ENCODE results near the gene CLVS2. TPM values are rescaled to one million over a fixed set of nuclear protein-coding genes. Genes with fewer than 3 reads are reported as not detected.

CLVS2 gene
- 0.07 to 0.27 TPM (median 0.20 TPM) in 5 replicates for total RNA-seq (2022; extraction: Qiagen RNA extraction)

GRCh38 chr6:122995921-122996793 lies at the start of gene CLVS2:
CLVS2 (plus strand) TSS chr6:122996235; CDS start chr6:122997778, 1,543 bp downstream.

Other genes starting within 250 kb of the CLVS2 start
- not detected in 5 replicates for gene FABP7, start 216.5 kb upstream of the CLVS2 start, total RNA-seq (2022; extraction: Qiagen RNA extraction)
- gene SMPDL3A, start 207.0 kb upstream of the CLVS2 start, total RNA-seq (2022; extraction: Qiagen RNA extraction) = 3.1 to 4.1 TPM (median 3.3 TPM) in 5 replicates

Measured in A549 treated with dexamethasone at 1 μM for 4 hours (cell line).